NCI-H2171 (cell line): ENCODE measurements around the gene ARL5C.
"Not testable (repeated sequence)": the region's sequence is repeated elsewhere in the genome, so short reads cannot be mapped to it uniquely, and the experiment has no call there.

Experiments used
- DNase-seq: peaks from one replicate; lab custom pipeline; 2025; lab: John Stamatoyannopoulos, UW

The ARL5C gene

GRCh38 chr17:39141294-39141693, 24.7 kb downstream of the ARL5C start:
- DNase-seq = no peak

DNA sequence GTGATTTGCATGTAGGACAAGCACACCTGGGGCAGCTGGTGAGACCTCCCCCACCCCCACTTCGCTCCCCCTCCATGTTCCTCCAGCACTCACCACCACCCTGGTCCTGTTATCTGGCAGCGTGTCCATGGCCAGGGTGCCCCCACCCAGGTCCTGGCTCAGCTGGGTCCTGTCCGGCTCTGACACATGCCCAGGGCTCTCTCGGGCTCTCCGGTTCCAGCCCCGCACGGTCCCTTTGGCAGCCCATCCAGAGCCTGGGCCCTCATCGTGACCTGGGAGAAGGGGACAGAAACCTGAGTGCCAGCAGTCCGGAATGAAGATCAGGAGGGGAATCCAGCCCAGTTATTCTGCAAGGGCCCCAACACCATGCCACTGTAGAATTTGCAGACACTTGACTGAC, 26.4 kb downstream of the ARL5C start:
- no peak for DNase-seq

DNA sequence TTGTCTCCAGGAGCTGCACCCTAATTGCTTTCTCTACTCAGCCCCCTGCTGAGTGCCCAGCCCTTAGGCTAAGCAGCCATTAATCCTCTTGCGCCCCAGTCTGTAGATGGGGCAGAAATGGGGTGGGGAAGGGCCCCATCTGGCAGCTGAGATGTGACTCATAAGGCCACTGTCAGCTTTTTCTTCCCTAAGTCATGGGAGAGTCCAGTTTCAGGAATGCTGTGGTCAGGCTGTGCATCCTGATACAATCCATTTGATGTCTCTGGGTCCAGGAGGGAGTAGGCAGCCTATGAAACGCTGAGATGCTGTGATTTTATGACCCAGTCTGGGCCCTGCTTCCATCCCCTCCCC, 26.8 kb downstream of the ARL5C start:
- DNase-seq = no peak

DNA sequence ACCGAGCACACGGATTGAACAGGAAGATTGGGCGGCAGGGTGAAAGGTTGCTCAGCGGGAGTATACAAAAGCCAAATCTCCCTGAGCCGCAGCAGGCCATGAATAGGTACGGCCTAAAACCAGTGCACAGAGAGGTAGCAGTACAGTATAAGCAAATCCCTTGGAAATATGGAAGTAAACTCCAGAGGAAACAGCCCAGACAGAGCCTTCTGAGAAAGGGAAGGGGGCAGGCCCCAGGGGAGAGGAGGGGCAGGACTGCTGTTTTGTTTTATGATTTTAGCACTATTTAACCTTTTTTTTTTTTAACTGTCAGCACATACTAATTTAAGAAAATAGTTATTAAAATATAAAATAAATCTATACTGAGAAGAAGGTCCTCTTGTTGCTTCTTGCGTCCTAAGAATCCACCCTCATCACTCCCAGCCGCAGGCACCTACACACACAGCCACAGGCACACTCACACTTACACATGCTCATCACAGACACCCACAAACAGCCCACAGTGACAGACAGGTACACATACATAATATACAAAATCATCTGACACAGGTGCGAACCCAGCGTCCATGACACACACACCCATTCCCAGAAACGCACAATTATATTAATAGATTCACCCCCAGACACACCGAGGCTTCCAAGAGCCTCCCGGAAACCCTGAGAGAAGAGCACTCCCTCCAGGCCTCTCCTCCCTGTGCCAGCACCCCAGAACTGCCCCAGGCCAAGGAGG, 27.4 kb downstream of the ARL5C start:
- no peak for DNase-seq

- no peak for DNase-seq
Observed at GRCh38 chr17:39134878-39135277, 31.1 kb downstream of the ARL5C start.

DNA sequence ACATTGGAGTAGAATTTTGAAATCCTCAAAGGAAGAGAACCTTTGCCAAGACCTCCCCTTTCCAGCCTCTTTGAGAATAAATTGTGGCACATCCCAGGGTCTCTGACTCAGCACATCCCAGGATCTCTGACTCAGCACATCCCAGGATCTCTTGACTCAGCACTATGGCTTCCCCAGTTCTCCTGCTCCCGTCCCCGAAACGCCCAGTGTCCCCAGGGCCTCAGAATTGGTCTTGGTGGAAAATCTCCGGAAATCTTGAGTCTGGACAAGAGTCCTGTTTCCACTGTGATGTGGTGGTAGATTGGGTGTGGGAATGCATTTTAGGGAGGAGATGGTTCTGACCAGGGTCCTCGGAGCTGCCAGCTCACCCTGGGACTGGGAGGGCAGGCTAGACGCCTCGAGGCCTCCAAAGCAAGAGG, 33.8 kb downstream of the ARL5C start:
- no peak for DNase-seq

DNA sequence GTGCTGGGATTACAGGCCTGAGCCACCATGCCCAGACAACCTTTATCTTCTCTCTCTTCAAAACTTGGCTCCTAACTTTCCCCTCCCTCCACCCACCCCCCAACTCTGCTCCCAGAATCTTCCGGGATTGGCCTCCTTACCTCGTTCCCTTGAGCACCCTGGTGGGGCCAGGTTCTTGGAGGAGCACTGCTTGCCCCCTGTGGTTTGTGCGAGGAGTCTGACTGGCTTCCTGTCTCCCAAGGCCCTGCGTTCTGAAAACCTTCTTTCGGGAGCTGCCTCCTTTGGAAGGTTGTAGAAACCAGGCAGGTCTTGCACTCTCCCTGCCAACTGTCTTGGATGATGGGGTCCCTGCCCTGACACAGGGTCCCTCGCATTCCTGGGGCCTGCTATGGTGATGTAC, 34.3 kb downstream of the ARL5C start:
- DNase-seq = no peak

DNA sequence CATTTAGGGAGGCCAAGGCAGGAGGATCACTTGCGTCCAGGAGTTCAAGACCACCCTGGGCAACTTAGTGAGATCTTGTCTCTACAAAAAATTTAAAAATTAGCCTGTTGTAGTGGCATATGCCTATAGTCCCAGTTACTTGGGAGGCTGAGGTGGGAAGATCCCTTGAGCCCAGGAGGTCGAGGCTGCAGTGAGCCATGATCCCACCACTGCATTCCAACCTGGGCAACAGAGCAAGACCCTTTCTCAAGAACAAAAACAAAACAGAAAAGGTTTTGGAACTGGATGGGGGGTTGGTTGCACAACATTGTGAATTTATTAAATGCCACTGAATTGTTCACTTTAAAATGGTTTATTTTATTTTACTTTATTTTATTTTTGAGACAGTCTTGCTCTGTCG, 35.8 kb downstream of the ARL5C start:
- DNase-seq = no peak

GRCh38 chr17:39129544-39129943, 36.4 kb downstream of the ARL5C start:
- DNase-seq = not testable (repeated sequence)

- no peak for DNase-seq
Observed at GRCh38 chr17:39126436-39126835, 39.5 kb downstream of the ARL5C start.

- DNase-seq = no peak
Observed at GRCh38 chr17:39125143-39125875, 40.7 kb downstream of the ARL5C start.

GRCh38 chr17:39123627-39124026, 42.3 kb downstream of the ARL5C start:
- DNase-seq = no peak

- DNase-seq = no peak
Observed at GRCh38 chr17:39122991-39123390, 43.0 kb downstream of the ARL5C start.

- DNase-seq = not testable (repeated sequence)
Observed at GRCh38 chr17:39121919-39122318, 44.0 kb downstream of the ARL5C start.

- DNase-seq = no peak
Observed at GRCh38 chr17:39118674-39119419, 47.1 kb downstream of the ARL5C start.

DNA sequence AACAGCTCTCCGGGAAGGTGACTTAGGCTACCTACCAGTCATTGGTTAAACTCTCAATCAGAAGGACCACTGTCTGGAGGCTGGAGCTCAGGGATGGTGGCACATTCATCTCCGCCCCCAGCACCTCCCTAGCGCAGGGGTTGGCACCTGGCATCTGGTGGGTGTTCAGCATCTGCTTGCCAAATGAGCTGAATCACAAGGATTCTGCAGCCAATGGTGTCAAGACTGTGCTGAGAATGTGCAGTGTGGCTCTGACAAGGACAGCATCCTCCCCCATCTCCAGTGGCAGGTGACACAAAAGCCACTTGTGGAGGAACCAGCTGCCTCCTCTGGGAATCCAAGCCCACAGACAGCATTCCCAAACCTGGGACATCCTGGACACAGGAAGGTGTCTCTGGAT, 49.7 kb downstream of the ARL5C start:
- DNase-seq = no peak

DNA sequence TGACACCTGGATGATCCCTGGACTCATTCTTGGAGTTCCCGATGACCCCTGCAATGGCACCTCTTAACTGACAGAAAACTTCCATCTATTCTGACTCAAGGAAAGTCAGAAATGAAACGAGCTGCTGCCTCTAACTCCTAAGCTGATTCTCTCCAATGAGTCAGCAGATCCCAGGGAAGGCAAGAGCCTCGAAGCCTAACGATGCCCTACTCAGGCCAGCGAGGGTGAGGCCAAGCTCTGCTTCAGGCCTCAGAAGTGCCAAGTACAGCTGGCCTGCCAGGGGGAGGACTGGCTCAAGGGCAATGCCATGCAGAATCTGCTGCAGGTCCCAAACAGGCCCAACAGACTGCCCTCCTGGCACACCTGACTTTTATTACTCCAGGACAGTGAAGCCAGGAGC, 50.8 kb downstream of the ARL5C start:
- no peak for DNase-seq

- DNase-seq = no peak
Observed at GRCh38 chr17:39114723-39115122, 51.2 kb downstream of the ARL5C start.

- DNase-seq = no peak
Observed at GRCh38 chr17:39113871-39114270, 52.1 kb downstream of the ARL5C start.

GRCh38 chr17:39110435-39111136, 55.4 kb downstream of the ARL5C start:
- DNase-seq = no peak

GRCh38 chr17:39108461-39109375, 57.2 kb downstream of the ARL5C start:
- no peak for DNase-seq
